Stimulated activated CD4-positive, alpha-beta T cell treated with anti-CD3 and anti-CD28 coated beads, Interleukin-4, amount 100 ng/mL, for 24 hours (primary cell): ENCODE data around the gene SNORC.

ENCODE experiments used
- DNase-seq: peaks from one replicate; pipeline ENCODE4 v3.0.0-alpha.2; 2020

The SNORC gene

DNA sequence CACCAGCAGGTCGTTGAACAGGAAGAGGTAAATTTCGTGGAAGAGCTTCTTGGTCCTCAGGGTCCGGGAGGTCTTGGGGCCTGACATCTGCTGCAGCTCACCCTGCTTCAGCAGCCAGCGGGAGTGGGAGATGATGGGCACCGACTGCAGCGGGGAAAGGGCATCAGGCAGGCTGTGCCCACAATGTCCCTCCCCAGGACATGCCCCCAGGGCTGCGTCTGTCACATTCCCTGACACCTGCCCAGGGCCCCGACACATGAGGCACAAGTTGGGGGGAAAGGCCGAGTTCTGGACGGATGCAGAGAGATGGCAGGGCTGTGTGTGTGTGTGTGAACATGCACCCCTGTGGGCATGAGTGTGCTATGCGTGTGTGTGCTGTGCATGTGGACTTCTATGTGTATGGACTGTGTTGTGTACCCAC, 13.9 kb downstream of the SNORC start:
- no peak for DNase-seq

DNA sequence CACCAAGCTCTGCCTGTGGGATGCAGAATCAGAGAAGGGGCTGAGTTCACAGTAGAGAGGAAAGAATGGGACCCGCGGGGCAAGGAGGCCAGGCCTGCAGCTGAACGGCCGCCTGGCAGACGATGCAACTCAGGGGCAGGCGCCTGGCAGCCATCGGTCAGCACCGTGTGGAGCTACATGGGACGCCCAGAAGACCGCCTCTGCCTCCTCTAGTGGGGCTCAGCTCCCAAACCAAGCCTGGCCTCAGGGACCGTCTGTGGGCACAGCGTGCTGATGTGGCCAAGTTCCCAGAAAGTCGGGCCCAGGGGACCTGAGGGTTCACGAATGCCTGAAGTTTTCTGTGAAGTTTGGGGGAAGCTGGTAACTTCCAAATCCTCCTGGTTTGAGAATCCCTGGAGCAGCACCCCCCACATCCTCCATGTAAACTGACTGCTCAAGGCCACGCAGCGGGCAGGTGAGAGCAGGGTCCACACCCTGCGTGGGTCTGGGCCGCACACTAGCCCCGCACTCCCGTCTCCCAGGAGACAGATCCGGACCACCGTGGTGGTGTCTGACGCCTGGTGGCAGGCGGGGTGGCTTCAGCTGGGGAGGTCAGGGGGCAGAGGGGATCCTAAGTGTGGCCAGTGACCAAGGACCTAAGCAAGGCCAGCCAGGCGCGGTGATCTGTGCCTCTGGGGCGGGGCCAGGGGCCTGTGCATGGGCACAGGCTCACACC, 14.6 kb downstream of the SNORC start:
- no peak for DNase-seq

DNA sequence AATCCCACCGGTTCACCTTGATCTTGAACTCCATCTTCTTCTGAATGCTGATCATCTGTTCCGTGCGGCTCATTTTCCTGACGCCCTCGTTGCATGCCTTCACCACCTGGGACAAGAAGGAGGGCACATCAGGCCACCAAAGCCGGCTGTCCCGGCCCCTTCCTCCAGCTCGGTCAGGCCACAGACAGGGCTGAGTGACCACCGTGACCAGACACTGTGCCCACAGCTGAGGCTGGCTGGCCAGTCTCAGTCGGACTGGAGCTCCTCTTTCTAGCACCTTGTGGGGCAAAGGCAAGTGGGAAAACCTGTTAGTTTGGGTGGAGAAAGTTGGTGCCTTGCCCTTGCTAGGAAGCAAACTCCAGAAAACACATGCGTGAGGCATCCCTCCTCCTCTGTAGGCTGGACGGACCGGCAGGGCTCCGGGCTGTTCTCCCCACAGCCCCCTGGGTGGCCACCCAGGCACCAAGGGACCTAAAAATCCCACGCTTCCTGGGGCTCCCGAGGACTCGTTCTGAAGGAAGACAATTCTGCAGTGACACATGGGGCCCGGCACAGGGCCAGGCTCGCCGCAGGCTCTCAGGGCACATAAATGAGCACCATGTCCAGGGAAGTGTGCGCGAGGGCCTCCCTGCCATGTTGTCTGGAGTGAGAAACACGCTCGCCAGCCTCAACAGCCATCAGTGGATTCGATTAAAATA, 15.3 kb downstream of the SNORC start:
- no peak for DNase-seq

DNA sequence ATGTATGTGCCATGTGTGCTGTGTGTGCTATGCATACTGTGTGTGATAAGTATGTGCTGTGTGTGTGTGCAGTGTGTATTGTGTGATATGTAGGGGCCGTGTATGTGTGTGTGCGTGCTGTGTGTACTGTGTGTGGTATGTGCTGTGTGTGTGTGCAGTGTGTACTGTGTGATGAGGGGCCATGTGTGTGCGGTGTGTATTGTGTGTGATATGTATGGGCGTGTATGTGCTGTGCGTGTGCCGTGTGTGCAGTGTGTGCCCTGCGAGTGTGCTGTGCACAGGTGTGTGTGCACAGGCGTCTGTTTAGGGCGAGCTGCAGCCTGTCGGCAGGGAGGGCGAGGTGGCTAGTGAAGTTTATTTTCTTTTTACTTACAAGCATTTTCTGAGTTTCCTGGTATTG, 16.1 kb downstream of the SNORC start:
- DNase-seq = no peak

- DNase-seq = no peak
Observed at GRCh38 chr2:232886632-232887031, 16.6 kb downstream of the SNORC start.

DNA sequence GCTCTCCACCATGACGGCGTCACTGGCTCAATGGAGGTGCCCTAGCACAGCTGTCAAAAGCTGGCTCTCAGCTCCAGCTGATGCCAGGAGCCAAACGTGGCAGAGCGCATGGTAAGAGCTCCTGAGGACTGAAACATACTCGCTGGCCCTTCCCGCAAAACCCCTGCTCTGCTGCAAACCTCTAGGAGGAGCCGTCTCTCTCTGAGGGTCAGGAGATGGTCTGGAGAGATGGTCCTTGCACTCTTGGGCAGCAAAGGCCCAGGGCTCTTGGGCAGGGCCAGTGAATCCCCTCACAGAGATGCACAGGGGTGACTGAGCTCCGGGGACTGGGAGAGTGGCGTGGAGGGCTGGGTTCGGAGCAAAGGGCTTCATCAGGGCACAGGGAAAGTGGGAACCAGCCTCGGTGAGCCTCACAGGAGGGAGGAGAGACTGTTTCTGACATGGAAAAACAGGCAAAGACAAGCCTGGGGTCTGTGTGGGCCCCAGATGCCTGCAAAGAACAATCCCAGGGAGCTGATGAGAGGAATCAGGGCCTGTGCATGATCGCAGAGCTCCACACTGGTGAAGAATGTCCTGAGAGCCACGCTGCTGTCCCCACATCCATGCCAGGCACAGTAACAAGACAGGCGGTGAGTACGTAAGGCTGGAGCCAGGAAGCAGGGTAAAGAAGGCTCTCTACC, 17.2 kb downstream of the SNORC start:
- no peak for DNase-seq

DNA sequence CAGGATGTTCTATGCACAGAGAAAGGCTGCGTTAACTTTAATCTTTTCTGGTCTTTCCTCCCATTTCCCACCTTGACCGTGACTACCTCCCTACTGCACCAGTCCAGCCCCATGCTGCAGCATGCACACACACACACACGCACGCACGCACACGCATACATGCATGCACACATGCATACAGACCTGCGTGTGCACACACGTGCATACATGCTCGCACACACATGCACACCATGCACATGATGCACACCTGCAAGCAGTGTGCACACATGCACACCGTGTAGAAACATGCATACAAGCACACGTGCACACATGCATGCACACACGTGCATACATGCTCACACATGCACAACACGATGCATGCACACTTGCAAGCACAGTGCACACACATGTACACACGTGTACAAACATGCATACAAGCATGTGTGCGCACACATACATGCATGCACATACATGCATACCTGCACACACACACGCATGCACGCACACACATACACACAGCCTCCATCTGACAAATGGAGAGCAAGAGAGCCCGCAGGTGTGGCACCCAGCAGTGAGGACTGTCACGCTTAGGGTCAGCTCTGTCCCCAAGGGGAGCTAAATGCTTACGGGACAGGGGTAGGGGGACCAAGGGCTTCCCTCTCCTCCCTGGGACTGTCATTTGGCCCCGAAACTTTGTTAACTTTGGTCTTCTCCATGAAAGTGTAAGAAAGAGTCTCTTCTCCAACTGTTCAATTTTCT, 18.2 kb downstream of the SNORC start:
- DNase-seq = no peak

DNA sequence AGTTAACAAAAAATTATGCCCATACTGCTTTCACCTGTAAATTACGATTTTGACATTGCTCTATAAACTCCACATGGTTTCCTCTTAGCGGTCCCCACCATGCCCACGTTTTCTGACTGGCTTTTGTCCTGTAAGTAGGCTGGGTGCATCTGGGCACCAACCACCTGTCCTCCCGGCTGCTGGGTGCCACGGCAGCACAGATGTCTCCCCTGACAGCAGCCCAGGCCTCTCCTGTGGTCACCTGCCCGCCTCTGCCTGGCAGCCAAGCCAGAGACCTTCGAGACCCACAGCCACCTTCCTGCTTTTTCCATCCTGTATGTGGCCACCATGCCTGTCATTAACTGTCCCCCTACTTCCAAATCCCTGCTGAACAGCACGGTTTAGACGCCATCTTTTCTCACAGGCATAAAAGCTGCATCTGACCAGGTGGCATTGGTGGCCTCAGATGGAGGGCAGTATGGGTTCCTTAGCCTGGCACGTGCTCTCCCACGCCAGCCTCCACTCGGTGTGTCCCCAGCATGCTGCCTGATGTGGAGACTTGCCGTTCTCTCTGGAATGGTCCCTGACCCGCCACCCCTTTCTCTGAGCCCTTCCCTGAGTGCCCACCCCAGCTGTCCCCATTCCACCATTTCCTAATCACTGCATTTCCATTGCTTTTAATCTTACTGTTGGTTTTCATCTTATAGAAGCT, 18.9 kb downstream of the SNORC start:
- DNase-seq = no peak

- DNase-seq = no peak
Observed at GRCh38 chr2:232889876-232890401, 19.9 kb downstream of the SNORC start.

DNA sequence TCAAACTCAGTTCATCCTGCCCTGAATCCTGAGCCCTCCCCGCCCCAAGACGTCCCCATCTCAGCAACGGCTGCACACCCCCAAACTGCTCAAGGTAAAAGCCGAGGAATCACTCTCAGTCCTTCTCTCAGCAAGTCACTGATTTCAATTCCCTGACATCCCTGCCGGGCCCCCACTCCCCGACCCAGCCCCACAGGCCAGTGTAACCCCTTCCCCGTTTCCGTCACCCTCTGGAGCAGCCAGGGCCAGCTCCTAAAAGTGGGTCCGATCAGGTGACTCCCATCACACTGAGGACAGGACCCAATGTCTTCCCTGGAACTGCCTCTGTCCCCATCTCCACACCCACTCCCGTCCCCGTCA, 20.5 kb downstream of the SNORC start:
- no peak for DNase-seq

- DNase-seq = no peak
Observed at GRCh38 chr2:232890896-232891601, 21.0 kb downstream of the SNORC start.

DNA sequence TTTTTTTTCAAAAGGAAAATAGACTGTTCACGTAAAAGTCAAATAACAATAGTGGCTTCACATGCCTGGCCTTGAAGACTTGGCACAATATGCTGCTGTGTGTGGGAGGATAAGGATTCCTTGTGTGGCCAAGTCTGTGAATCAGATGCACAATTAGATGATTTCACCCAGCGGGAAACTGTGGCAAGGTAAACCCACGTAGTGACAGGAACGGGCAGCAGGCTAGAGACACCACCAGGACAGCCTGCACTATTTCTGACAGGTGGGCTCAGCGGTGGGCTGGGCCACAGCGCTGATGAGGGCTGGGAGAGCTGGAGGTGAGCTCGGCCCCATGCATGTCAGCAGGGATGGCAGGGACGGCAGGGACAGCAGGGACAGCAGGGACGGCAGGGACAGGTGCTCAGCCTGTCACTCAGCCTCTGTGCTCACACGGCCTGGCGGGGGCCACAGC, 21.6 kb downstream of the SNORC start:
- no peak for DNase-seq

DNA sequence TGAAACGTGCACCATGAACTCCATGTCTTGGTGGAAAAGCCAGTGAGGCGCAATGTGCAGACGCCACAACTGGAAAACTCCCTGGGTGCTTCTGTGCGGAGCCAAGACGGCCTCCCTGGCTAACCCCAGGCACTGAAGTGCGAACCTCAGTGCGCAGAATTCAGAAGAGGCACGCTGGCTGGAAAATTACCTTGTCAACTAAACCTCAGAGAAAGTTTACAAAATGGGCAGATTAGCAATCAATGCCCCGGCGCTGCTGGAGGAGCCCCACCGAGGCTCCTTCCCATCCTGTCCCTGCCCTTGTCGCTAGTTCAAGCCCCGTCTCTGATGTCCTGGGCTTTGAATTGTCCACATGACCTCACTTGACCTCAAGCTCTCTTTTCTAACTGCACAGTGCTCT, 22.2 kb downstream of the SNORC start:
- no peak for DNase-seq

GRCh38 chr2:232892843-232893242, 22.8 kb downstream of the SNORC start:
- no peak for DNase-seq

DNA sequence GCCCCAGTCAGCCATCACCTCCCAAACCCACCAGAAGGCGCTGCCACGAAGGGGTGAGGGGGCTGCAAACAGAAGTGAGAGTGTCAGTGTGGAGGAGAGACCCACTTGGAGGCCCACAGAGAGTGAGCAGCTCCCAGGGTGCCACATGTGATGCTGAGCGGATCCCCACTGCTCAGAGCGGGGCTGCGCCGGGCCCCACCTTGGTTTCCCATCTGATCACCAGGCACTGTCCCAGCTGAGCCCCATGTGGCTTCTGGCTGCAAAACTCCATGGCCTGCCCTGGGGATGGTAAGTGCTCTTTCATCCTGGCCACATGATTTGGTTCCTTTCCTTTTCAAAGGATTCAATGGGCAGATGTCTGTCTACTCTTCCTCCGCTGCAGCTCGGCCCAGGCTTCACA, 23.8 kb downstream of the SNORC start:
- DNase-seq = no peak

GRCh38 chr2:232894251-232894650, 24.2 kb downstream of the SNORC start:
- DNase-seq = no peak

GRCh38 chr2:232894746-232895145, 24.7 kb downstream of the SNORC start:
- DNase-seq = no peak

GRCh38 chr2:232896111-232896510, 26.0 kb downstream of the SNORC start:
- no peak for DNase-seq

DNA sequence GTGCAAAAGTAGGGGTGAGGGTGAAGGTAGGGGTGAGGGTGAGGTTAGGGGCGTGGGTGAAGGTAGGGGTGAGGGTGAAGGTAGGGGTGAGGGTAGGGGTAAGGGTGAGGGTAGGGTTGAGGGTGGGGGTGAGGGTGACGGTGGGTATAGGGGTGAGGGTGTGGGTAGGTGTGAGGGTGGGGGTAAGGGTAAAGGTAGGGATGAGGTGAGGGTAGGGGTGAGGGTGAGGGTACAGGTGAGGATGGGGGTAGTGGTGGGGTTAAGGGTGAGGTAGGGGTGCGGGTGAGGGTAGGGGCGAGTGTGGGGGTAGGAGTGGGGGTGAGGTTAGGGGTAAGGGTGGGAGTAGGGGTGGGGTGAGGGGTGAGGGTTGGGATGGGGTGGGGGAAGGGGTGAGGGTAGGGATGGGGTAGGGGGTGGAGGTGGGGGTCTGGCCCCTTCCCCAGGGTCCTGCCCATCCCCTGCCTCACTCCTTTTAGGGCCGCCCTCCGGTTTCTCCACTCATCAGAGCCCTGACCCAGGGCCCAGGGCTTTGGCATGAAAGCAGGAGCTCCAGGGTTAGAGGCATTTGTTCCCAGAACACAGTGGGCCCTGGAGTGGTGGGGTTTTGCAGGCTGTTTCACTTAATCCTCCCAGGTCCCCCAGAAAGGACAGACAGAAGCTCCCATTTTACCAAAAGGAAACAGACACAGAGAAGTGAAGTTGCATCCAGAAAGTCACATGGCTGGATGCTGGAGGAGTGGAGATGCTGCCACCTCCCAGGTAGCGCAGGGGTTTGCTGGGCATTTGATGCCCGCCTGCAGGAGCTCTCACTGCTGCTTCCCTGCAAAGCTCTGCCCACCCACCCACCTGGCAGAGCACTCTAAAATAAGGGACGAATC, 26.9 kb downstream of the SNORC start:
- DNase-seq = no peak

DNA sequence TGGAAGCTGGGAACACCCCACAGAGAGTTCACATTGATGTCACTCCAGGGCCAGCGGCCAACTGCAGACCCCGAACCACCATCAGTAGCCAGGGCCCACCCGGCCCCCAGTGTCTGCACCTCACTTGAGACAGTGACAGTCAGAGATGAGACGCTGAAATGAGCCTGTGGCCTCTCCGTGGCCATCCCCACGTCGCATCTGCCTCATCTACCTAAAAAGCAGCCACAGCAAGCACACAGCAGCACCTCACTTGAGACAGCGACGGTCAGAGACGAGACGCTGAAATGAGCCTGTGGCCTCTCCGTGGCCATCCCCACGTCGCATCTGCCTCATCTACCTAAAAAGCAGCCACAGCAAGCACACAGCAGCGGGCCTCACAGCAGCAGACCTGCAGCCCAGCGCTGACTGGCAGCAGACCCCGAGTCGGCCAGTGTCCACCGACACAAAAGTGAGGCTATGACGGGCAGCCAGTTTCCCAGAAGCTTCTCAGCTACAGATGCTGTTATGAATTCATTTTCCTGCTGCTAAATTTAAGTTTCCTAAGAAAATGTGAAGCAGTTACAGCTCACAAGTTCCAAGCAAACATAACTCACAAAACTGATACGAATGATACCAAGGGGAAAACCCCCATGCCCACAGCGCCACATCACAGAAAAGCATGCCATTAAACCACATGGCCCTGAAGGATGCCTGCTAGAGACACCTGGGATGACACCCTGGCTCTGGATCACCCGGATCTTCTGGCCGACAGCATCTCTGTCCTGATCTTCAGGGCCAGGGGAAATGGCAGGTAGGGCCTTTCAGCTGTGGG, 27.7 kb downstream of the SNORC start:
- peak; percentile 46 for DNase-seq
